GM20000 (cell line): ENCODE results near the gene SLC12A7.

ENCODE experiments used
- DNase-seq: peaks from one replicate; pipeline ENCODE4 v3.0.0; 2012; ENCODE audit warnings: low spot score
- CTCF ChIP-seq: IDR thresholded peaks from 2 replicates; pipeline ENCODE4 v1.5.1; 2012; ENCODE audit warnings: mild to moderate bottlenecking, control low read depth; ENCODE audit errors: extremely low read depth, missing control alignments

SLC12A7 gene

GRCh38 chr5:1037671-1038416 is 74.0 kb downstream of the SLC12A7 start:
- TF ChIP-seq CTCF = no peak
- DNase-seq = no peak

GRCh38 chr5:1037123-1037670 is 74.7 kb downstream of the SLC12A7 start:
- no peak for TF ChIP-seq CTCF
- DNase-seq = no peak

GRCh38 chr5:1036504-1037122 is 75.2 kb downstream of the SLC12A7 start:
- DNase-seq = no peak
- no peak for TF ChIP-seq CTCF

- TF ChIP-seq CTCF = no peak
- no peak for DNase-seq
Observed at GRCh38 chr5:1035421-1036405, 76.2 kb downstream of the SLC12A7 start.

- TF ChIP-seq CTCF = no peak
- DNase-seq = no peak
Observed at GRCh38 chr5:1034986-1035385, 76.9 kb downstream of the SLC12A7 start.

- no peak for DNase-seq
- TF ChIP-seq CTCF = no peak
Observed at GRCh38 chr5:1034421-1034905, 77.4 kb downstream of the SLC12A7 start.
